IMR-90 (cell line): ENCODE data around the gene CTPS2.

Experiments used
- CEBPB ChIP-seq: IDR thresholded peaks from 2 replicates; pipeline ENCODE4 v1.6.1; 2012; ENCODE audit warnings: low read depth, low read length, improper control_type of control experiment
- FOS ChIP-seq: fragments of 150-350 bp; IDR thresholded peaks from 2 replicates; pipeline ENCODE4 v1.6.1; 2016; ENCODE audit warnings: low read depth, low read length
- MAFK ChIP-seq: IDR thresholded peaks from 2 replicates; pipeline ENCODE4 v1.6.1; 2012; ENCODE audit warnings: low read depth, low read length, improper control_type of control experiment
- MAZ ChIP-seq: IDR thresholded peaks from 2 replicates; pipeline ENCODE4 v1.6.1; 2012; ENCODE audit warnings: low read depth, mild to moderate bottlenecking, low read length, improper control_type of control experiment, moderate library complexity, borderline replicate concordance
- MXI1 ChIP-seq: IDR thresholded peaks from 2 replicates; pipeline ENCODE4 v1.6.1; 2012; ENCODE audit warnings: low read depth, mild to moderate bottlenecking, low read length, moderate library complexity, borderline replicate concordance
- POLR2A ChIP-seq: IDR thresholded peaks from 2 replicates; pipeline ENCODE4 v1.6.1; 2012; ENCODE audit warnings: mild to moderate bottlenecking, low read depth, low read length
- RAD21 ChIP-seq: IDR thresholded peaks from 2 replicates; pipeline ENCODE4 v1.6.1; 2012; ENCODE audit warnings: low read length, improper control_type of control experiment
- SMC3 ChIP-seq: fragments of 150-350 bp; IDR thresholded peaks from 2 replicates; pipeline ENCODE4 v1.6.1; 2016; ENCODE audit warnings: low read depth, mild to moderate bottlenecking, antibody characterized with exemption, low read length, moderate library complexity
- TF ChIP-seq, protein P1 (sequence below): conservative IDR thresholded peaks from 2 replicates; pipeline ENCODE4 v1.5.1; 2012; ENCODE audit warnings: mild to moderate bottlenecking, low read depth, low read length, improper control_type of control experiment
- TF ChIP-seq, protein P2 (sequence below): fragments of 150-350 bp; IDR thresholded peaks from 2 replicates; pipeline ENCODE4 v1.6.1; 2016; ENCODE audit warnings: low read depth, mild to moderate bottlenecking, low read length, moderate library complexity, borderline replicate concordance

DNA sequence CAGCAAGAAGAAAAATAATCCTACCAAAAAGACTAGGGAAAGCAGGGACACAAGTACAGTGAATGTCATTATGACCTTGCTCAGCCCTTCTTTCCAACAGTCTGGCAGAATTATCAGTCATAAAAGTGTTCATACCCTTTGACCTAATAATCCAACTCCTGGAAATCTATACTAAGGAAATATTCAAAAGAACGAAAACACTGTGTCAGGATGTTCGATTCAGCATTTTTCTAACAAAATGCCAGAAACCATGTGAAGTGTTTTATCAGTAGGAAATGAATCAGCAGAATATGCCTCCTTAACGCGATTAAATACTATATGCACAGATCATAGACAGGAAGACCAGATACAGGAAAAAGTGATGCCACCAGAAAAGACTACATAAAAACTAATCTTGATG is 78.7 kb downstream of the CTPS2 start:
- TF ChIP-seq, protein P1, sequence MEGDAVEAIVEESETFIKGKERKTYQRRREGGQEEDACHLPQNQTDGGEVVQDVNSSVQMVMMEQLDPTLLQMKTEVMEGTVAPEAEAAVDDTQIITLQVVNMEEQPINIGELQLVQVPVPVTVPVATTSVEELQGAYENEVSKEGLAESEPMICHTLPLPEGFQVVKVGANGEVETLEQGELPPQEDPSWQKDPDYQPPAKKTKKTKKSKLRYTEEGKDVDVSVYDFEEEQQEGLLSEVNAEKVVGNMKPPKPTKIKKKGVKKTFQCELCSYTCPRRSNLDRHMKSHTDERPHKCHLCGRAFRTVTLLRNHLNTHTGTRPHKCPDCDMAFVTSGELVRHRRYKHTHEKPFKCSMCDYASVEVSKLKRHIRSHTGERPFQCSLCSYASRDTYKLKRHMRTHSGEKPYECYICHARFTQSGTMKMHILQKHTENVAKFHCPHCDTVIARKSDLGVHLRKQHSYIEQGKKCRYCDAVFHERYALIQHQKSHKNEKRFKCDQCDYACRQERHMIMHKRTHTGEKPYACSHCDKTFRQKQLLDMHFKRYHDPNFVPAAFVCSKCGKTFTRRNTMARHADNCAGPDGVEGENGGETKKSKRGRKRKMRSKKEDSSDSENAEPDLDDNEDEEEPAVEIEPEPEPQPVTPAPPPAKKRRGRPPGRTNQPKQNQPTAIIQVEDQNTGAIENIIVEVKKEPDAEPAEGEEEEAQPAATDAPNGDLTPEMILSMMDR, result no peak
- TF ChIP-seq POLR2A, result no peak
- no peak for TF ChIP-seq MXI1
- TF ChIP-seq MAZ, result no peak
- no peak for TF ChIP-seq FOS
- TF ChIP-seq SMC3, result no peak
- TF ChIP-seq CEBPB, result no peak
- TF ChIP-seq MAFK, result peak; percentile 69
- TF ChIP-seq, protein P2, sequence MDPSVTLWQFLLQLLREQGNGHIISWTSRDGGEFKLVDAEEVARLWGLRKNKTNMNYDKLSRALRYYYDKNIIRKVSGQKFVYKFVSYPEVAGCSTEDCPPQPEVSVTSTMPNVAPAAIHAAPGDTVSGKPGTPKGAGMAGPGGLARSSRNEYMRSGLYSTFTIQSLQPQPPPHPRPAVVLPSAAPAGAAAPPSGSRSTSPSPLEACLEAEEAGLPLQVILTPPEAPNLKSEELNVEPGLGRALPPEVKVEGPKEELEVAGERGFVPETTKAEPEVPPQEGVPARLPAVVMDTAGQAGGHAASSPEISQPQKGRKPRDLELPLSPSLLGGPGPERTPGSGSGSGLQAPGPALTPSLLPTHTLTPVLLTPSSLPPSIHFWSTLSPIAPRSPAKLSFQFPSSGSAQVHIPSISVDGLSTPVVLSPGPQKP, result no peak
- TF ChIP-seq RAD21, result no peak
